HG02840 (cell line): ENCODE measurements around the gene ARG1.
"Not testable (repeated sequence)": the region's sequence is repeated elsewhere in the genome, so short reads cannot be mapped to it uniquely, and the experiment has no call there.

ENCODE experiments used
- ATAC-seq: cut with Tn5 transposase; IDR thresholded peaks from one replicate; pipeline ENCODE4 v1.9.1; 2021; ENCODE audit warnings: mild to moderate bottlenecking, moderate library complexity, moderate number of reproducible peaks; ENCODE audit not compliant: unreplicated experiment, low FRiP score

ARG1 gene

GRCh38 chr6:131572686-131573415 lies at the start of gene ARG1:
Gene ARG1 (plus strand): TSS chr6:131573226. CDS start chr6:131573283, 57 bp downstream.
- ATAC-seq, result no peak

DNA sequence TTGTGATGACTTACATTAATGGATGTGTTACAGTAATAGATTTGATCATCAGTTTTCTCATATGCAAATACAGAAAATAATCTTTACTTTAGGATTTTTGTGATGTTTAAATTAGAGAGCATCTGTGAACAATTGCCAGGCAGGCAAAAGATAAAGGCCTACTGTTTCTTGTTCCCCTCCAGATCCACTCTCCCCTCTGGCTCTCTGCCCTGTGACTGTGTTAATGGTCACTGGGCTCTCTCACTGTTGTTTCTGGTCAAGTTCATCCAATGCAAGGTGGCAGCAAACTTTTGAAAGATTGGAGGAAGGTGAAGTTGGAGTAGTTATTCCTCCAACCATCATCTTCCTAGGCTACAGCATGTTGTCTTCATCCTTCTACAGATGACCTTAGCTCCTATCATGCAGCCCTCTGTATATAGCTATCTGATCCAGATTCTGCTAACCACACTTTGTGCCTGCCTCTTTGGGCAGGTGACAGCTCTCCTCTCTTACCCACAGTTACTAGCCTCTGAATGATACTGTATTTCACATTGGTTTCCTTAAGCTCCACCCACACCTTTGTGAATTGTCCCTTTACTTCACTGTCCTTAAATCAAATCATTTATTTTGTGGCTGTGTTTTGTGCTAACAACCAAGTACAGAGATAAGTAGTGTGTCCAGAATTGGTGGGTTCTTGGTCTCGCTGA lies 48.9 kb upstream of the ARG1 start:
- ATAC-seq, result no peak

DNA sequence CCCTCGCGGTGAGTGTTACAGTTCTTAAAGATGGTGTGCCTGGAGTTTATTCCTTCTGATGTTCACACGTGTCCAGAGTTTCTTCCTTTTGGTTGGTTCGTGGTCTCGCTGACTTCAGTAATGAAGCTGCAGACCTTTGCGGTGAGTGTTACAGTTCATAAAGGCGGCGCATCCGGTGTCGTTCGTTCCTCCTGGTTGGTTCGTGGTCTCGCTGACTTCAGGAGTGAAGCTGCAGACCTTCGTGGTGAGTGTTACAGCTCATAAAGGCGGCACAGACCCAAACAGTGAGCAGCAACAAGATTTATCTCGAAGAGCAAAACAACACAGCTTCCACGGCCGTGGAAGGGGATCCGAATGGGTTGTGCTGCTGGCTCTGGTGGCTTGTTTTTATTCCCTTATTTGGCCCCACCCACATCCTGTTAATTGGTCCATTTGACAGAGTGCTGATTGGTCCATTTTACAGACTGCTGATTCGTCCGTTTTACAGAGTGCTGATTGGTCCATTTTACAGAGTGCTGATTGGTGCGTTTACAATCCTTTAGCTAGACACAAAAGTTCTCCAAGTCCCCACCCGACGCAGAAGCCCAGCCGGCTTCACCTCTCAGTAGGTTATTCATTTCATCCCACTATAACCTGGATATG lies 48.2 kb upstream of the ARG1 start:
- ATAC-seq, result no peak

DNA sequence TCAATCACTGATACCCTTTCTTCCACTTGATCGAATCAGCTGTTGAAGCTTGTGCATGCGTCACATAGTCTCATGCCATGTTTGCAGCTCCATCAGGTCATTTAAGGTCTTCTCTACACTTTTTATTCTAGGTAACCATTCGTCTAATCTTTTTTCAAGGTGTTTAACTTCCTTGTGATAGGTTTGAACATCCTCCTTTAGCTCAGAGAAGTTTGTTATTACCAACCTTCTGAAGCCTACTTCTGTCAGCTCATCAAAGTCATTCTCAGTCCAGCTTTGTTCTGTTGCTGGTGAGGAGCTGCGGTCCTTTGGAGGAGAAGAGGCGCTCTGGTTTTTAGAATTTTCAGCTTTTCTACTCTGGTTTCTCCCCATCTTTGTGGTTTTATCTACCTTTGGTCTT lies 42.1 kb upstream of the ARG1 start:
- not testable (repeated sequence) for ATAC-seq

DNA sequence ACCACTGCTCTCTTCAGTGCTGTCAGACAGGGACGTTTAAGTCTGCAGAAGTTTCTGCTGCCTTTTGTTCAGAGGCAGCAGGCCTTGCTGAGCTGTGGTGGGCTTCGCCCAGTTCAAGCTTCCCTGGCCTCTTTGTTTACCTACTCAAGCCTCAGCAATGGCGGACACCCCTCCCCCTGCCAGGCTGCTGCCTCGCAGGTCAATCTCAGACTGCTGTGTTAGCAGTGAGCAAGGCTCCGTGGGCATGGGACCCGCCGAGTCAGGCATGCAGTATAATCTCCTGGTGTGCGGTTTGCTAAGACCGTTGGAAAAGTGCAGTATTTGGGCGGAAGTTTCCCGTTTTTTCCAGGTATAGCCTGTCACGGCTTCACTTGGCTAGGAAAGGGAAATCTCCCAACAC lies 41.3 kb upstream of the ARG1 start:
- ATAC-seq, result not testable (repeated sequence)

GRCh38 chr6:131532580-131533039 lies 40.4 kb upstream of the ARG1 start:
- ATAC-seq, result peak; percentile 92

GRCh38 chr6:131538615-131539014 lies 34.4 kb upstream of the ARG1 start:
- not testable (repeated sequence) for ATAC-seq

DNA sequence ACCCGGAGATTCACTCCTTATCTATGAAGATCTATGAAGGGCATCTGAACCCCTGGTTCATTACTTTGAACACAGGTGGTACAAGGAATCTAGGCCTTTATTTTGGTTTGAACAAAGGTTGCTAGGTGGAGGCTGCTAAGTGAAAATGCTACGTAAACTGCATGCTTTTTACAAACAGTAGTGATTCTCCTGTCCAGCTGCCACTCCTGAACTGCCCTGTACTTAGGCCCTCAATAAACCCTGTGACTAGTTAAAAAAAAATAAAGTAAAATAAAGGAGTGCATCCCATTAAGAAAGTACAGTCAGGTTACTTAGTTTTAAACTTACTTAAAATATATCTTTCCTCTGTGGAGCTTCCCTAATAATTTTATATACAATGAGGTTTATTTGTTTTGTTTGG lies 27.7 kb upstream of the ARG1 start:
- no peak for ATAC-seq

GRCh38 chr6:131547488-131547887 lies 25.5 kb upstream of the ARG1 start:
- ATAC-seq, result no peak

DNA sequence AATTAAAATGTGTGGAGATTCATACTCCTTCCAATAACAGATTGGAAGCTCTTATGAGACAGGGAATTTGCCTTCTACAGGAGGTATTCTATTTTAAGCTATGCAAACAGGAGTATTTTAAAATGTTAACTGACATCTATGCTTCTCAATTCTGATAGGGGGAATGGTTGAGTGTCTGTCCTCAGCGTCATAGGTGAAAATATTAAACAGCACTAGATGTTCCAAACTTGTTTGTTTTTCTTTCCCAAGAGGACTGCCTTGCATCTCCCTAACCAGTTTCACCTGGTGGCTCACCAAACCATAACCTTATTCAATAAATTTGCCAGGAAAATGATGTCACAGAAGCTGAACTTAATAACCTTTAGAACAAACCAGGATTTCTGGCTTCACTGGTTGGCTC lies 24.6 kb upstream of the ARG1 start:
- ATAC-seq, result no peak

GRCh38 chr6:131549811-131550210 lies 23.2 kb upstream of the ARG1 start:
- ATAC-seq, result no peak

DNA sequence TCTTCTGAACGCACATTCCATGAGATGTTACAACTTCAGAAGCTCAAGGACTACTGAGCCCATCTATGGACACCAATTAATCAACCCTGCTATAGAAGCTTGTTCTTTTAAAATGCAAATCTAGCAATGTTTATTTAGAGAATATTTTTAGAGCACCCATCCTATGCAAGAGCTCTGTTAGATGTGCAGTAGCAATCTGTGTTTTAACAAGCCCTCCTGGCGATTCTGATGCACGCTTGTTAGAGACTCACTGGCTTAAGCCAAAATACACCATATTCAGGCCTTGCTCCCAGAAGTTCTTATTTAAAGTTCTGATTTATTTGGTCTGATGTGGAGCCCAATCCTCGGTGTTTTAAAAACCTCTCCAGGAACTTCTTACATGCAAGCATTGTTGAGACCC lies 21.1 kb upstream of the ARG1 start:
- no peak for ATAC-seq

GRCh38 chr6:131552572-131552971 lies 20.5 kb upstream of the ARG1 start:
- ATAC-seq, result no peak

DNA sequence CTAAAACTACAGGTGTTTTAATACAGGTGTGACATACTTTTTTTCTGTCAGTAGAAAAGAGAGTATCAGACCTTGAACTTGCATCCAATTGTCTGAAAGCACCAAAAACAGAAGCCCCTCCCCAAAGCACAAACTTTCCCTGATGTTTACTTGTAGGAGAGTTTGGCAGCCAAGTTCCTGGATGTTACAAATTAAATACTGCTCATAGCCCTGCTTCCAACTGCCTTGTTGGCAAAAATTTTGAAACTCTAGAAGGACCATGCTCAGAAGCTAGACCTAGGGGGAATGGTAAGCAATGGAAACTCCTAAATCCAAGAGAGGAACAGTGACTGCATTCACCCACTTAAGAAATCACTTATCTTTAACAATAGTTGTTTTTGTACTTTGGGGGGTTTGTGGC lies 17.0 kb upstream of the ARG1 start:
- no peak for ATAC-seq

- ATAC-seq, result no peak
These were observed 14.1 kb upstream of the ARG1 start for GRCh38 chr6:131558922-131559321.

DNA sequence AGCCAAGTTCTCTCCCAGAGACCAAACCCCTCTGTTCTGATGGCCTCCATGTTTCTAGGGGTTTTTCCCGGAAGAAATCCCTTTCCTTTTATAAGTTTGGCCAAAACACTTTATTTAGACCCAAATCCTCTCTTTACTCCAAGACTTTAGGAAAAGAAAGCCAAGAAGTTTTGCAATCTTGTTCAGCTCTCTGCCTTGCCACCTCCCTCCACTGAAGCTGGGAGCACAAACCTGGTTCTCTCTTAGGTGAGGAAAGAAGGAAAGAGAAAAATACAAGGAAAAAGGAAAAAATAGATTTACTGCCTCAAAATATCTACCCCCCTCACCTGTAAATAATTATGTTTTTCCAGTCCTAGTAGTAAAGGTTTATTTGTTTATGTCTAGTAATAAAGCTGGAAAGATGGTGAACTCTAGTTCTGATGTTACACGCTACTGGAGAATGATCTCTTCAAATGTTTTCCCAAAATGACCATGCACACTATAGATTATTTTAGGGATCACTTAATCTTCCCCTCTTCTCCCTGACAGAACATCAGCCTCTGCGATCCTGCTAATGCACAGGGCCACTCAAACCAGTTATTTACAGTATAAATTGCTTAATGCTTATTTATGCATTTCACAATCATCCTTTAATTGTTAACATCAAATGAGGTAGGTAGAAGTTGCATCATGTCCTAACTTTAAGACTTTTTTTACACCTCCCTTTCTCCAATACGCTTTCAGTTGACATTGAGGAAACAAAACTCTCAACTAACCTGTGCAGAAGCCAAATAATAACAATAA lies 10.9 kb upstream of the ARG1 start:
- ATAC-seq, result no peak

DNA sequence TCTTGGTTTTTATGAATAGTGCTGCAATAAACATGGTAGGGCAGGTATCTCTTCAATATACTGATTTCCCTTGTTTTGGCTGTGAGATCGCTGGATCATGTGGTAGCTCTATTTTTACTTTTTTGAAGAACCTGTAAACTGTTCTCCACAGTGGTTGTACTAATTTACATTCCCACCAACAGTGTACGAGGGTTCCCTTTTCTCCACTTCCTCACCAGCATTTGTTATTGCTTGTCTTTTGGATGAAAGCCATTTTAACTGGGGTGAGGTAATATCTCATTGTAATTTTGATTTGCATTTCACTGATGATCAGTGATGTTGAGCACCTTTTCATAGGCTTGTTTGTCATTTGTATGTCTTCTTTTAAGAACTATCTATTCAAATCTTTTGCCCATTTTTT lies 8.0 kb upstream of the ARG1 start:
- ATAC-seq, result no peak

DNA sequence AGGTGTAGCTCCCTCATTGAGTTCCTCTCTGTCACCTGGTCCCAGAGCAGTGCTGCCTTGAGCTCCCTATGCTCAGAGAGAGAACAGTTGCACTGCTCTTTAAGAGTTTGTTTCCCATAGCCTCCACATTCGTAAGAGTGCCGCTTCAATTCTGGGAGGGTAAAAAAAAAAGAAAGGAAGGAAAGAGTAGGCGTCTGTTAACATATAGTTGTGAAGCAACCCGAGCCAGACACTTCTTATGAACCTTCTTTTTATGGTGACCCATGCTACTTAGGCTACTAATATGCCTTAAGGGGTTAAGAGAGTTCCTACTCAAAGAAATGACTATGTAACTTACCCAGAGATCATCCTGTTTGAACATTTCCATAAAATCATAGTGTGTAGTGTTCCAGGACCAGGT lies 4.3 kb upstream of the ARG1 start:
- ATAC-seq, result no peak

GRCh38 chr6:131574133-131574532 lies 1.1 kb downstream of the ARG1 start:
- no peak for ATAC-seq

DNA sequence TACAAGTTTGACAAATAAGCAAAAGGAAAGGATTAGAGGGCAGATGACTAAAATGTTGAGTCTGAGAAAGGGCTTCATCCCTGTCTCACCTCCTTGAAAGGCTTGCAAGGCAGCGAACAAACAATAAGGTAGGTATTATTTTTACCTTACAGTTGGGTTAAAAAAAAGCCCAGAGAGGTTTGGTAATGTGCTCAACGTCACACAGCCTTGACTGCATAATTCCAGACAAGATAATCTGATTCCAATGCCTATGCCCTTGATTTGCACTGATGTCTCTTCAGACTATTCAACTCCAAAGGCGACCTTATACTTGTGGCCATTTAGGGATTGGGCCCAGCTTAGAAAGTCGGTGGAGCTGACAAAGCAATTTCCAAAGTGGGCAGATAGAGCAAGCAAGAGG lies 1.7 kb downstream of the ARG1 start:
- no peak for ATAC-seq
